ENCODE measurements around the gene CACNA1D.

Gene CACNA1D

DNA sequence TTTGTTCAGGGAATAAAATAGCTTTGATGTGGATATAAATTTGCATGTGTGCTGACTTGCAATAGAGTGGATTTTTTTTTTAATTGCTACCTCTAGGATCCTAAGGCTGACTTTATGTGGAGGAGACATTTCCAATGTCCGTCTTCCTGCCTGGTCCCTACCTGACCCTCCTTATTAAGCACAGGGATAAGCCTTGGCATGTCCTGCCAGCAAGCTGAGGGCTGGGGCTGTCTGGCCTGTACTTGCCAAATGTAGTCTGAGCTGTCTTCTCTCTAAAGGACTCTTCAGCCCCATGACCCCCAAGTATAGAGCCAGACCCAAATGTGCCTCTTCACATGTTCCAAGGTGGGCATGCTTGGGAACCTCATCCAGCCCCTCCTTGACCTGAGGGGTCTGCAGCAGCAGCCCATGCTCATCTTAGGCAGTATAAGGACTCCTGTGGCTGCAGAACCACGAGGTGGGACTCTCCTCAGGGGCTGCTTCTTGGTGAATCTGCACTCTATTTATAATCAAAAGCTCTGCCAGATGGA lies 88.8 kb downstream of the CACNA1D start:
- no peak for DNase-seq

- DNase-seq: no peak
Observed at GRCh38 chr3:53585049-53585448, 90.6 kb downstream of the CACNA1D start.

- no peak for DNase-seq
Observed at GRCh38 chr3:53585627-53586026, 91.2 kb downstream of the CACNA1D start.

- no peak for DNase-seq
Observed at GRCh38 chr3:53588122-53588521, 93.7 kb downstream of the CACNA1D start.

DNA sequence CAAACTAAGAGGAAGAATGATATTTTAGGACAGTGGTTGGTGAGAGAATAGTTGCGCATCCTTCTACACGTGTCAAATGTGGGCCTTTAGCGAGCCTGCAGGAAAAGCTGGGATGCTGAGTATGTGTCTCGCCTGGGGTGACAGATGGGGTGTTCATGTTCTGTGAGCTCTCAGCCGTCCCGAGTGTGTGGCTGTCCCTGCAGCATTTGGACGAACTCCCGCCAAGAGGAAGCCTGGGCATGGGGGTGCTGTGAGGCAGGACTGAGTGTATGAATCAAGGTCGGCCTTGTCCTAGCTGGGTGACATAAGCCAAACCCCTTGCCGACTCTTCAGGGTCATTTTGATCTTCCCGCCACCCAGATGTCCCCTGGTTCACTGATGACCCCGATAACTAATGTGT lies 94.8 kb downstream of the CACNA1D start:
- DNase-seq: no peak

GRCh38 chr3:53589806-53590205 lies 95.4 kb downstream of the CACNA1D start:
- DNase-seq: no peak

- DNase-seq: no peak
Observed at GRCh38 chr3:53590606-53591005, 96.2 kb downstream of the CACNA1D start.

- no peak for DNase-seq
Observed at GRCh38 chr3:53591646-53592045, 97.2 kb downstream of the CACNA1D start.

DNA sequence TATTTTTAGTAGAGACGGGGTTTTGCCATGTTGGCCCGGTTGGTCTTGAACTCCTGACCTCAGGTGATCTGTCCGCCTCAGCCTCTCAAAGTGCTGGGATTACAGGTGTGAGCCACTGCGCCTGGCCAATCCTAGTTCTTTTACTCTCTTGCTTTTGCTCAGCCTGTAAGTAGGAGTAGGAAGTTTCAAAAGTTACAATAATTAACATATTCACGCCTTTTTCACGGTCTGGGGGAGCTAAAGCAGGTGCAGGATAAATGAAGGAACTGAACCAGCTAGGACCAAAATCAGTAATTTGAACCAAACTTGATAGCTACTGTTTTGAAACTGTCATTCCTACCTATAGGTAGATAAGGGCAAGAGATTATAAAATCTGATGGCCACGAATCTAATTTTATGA lies 98.5 kb downstream of the CACNA1D start:
- DNase-seq: no peak

DNA sequence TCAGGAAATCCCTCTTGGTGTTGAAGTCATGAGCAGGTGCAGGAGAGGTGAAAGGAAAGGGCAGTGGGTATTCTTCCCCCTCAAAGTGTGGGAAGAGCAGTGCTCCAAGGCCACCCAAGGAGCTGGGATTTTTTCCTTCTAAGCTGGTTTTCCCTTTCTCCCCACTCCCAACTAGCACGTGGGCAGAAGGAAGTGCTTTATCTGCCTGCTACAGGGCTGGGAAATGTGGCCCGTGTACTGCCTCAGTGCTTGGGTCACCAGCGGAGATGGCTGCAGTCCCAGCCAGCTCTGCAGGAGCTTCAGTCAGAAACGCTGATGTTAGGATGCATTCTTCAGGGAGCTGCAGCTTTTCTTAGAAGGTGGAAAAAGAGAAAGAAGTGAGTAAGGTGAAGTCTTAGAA lies 99.2 kb downstream of the CACNA1D start:
- no peak for DNase-seq

- DNase-seq: no peak
Observed at GRCh38 chr3:53594276-53594675, 99.9 kb downstream of the CACNA1D start.

DNA sequence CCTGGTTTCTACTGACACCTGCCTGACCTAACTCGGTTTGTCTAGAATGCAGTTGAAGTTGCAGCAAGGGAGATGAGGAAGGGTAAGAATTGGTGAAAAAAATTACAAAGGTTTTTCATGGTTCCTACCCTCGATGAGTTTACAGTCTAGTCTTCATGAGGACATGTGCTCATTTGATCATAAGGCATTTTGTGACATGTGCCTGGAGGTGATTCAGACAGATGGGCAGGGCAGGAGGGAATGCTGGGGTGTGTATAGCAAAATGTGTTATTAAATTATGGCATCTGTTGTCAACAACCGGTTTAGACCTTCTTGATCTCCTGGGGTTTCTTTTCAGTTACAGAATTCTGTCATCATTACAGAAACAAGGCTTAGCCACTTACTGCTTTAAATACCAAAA lies 101.2 kb downstream of the CACNA1D start:
- DNase-seq: no peak

- DNase-seq: no peak
Observed at GRCh38 chr3:53597136-53597915, 102.9 kb downstream of the CACNA1D start.

DNA sequence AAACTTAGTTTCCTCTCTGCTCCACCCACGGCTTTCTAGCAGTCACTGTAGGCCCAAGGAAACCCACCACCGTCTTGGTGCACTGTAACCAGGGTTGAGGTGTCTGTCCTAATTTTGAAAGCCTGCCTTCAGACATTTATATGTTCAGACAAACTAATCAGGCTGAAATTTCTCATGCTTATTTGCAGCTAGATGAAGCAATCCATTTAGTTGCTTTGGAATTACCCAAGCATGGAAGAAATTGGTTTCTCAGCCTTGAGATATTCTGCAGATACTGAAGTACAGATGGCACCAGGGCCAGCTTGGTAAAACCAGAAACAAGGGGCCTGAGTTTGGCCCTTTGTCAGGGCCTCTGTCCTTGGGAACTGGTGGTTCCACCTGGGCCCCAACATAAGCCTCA lies 105.4 kb downstream of the CACNA1D start:
- DNase-seq: no peak

DNA sequence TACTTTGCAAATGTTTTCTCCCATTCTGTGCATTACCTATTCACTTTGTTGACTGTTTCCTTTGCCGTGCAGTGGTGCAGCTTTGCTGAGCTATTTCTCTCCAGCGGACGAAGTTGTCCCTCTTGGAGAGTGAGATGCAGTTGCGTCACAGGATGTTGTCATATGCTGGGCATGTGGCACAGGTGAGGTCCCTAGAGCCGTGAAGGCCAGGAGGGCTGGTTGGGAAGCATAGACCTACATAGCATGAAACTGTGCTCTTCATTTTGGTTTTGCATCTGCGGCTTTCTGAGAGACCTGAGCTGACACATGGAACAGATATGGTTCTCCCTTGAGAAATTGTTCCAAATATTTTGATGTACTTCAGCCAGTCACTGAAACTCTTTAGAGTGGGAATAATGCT lies 108.5 kb downstream of the CACNA1D start:
- no peak for DNase-seq

DNA sequence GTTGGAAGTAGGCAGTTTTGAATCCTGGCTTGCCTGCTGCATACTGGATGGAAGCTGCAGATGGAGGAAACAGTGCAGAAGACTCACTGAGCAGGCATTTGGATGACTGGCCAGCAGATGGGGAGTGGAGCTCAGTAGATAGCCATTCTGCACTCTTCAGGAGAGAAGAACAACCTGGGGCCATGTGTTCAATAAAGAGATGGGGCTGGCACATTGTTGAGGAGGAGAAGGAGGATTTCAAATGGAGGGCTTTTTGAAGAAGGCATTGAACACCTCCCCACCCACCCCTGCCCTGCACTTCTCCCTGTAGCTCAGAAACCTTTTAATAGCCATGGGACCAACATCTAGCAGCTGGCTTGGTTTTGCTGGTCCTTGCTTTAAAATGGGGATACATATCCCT lies 109.8 kb downstream of the CACNA1D start:
- no peak for DNase-seq

GRCh38 chr3:53606793-53607192 lies 112.4 kb downstream of the CACNA1D start:
- no peak for DNase-seq

DNA sequence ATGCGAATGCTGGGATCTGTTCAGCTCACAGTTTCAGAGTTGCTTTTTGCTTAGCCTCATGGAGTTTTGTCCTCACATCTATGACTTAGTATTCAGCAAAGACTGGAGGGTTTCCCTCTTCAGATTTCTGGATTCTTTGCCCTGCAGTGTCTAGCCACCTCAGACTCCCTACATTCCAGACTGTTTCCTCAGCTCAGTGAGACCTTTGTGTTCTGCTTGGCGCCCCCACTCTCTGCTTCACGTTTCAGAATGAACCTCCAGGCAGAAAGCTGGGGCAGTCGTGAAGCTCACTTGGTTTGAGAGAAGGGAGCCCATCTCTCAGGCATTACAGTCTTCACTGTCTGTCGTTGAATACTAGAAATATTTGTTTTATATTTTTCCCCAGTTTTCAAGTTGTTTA lies 118.1 kb downstream of the CACNA1D start:
- DNase-seq: no peak

GRCh38 chr3:53613125-53613524 lies 118.7 kb downstream of the CACNA1D start:
- no peak for DNase-seq

GRCh38 chr3:53614307-53614706 lies 119.9 kb downstream of the CACNA1D start:
- no peak for DNase-seq

- DNase-seq: no peak
Observed at GRCh38 chr3:53616321-53616720, 121.9 kb downstream of the CACNA1D start.

DNA sequence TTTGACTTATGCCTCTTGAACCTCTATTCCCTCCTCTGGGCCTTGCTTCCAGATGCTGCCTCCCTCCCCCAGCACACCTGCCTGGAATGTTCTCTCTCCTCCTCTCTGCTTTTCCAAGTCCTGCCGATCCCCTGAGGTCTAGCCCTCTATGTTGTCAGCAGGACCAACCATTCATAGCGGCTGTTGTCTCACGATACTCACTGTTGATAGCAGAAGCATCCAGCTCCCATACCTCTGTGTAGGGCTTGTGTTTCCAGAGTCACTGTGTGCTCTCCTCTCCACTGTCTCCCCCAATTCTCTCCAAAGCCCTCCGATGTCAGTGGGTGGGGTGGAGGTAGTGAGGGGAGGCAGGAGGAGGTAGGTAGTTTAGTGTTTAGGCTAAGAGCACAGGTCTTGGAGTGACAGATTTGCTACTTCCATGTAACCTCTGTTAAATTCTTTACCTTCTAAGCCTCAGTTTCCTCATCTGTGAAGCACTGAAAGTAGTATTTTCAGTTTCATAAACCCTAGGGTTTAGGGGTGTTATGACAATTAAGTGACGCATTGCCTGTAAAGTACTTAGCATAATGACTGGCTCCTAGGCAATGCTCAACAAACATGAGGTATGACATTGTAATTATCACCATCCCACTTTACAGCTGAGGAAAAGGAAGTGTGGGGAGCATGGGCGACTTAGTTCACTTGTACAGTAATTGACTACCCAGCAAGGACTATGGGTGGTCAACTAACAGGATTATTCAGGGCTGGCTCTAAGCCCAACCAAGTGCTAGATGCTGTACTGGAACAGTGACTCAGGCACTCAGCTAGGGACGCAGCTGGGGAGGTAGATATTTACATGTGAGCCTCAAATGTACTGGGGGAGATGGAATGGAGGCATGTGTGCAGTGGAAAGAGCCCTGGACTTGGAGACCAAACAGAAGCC lies 122.8 kb downstream of the CACNA1D start:
- no peak for DNase-seq

DNA sequence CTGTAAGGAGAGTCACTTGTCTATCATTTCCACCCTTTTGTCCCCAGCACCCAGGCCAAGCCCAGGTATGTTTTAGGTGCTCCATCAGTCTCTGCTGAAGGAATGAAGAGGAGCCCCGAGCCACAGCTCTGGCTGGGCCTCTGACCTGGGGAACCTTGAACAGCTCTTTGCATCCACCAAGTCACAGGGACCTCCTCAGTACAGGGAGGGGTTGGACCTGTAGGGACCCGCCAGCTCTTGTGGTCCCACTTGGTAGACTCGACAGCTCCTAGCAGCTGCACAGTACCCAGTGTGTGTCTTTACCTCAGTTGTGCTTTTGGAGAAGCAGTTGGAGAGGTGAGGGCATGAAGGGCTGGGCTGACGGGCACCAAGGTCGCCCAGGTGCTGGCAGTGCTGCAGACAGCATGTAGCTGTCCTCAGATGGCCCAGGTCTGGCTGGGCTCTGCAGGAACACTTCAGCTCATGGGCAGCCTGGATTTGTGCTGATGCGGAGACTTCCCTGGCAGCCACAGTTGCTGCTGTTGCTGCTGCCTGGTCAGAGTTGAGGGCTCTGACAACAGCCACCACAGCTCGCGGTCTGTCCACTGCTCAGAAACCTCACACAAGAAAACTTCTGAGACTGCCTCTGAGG lies 123.6 kb downstream of the CACNA1D start:
- no peak for DNase-seq

DNA sequence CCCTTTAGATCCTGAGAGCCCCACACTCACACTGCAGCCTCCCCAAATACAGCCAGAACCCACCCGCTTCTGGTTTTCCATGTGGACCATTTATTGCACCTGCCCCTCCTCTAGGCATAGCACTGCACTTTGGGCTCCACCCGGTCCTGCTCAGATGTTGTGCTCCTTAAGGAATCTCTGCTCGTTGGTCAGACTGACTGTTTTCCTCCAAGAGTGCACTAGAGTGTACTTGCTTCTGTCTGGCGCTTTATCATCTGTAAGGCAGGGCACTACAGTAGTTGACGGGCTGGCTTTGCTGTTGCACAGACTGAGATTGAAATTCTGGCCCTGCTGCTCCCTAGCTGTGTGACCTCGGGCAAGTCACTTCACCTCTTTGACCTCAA lies 124.1 kb downstream of the CACNA1D start:
- no peak for DNase-seq
